OCI-LY7 (cell line): ENCODE data around the gene PRKCA. TPM values are rescaled to one million over a fixed set of nuclear protein-coding genes. Genes with fewer than 3 reads are reported as not detected.

Experiments
- BruUV-seq: library from RNA; stranded (reverse); fragments of 400-500 nt; replicated peaks from 2 replicates; lab custom pipeline; 2021; lab: Mats Ljungman, UMichigan
- CTCF ChIA-PET: fragments of 300-600 bp; sonication (Branson Sonifier 250); formaldehyde crosslinking; loops from one replicate; lab custom pipeline; 2022; ENCODE audit warnings: antibody characterized with exemption; ENCODE audit not compliant: unreplicated experiment; lab: Charles Lee
- POLR2A ChIA-PET: fragments of 300-600 bp; sonication (Branson Sonifier 250); formaldehyde crosslinking; loops from one replicate; lab custom pipeline; 2022; ENCODE audit warnings: antibody characterized with exemption; lab: Charles Lee
- DNase-seq: peaks from one replicate; pipeline ENCODE4 v3.0.0-alpha.2; 2015; ENCODE audit warnings: low spot score
- H2AFZ ChIP-seq: fragments of 200-600 bp; sonication (generic), shearing (Covaris generic); 2 replicates; pipeline ENCODE4 v1.6.1; 2014; ENCODE audit warnings: mild to moderate bottlenecking, antibody characterized with exemption, low read length, moderate library complexity
- H3K27ac ChIP-seq: fragments of 200-600 bp; sonication (generic); 2 replicates; pipeline ENCODE4 v1.5.1; 2014; ENCODE audit warnings: mixed run types, low read depth, mild to moderate bottlenecking, moderate library complexity, low read length, inconsistent platforms; ENCODE audit not compliant: poor library complexity, severe bottlenecking
- H3K36me3 ChIP-seq: fragments of 200-600 bp; sonication (generic); 2 replicates; pipeline ENCODE4 v1.6.1; 2014; ENCODE audit warnings: mild to moderate bottlenecking, antibody characterized with exemption, low read length, moderate library complexity, mixed read lengths; ENCODE audit not compliant: insufficient read depth
- H3K4me1 ChIP-seq: fragments of 200-600 bp; sonication (generic); 2 replicates; pipeline ENCODE4 v1.5.1; 2014; ENCODE audit warnings: mild to moderate bottlenecking, low read length; ENCODE audit not compliant: insufficient read depth, poor library complexity, severe bottlenecking
- H3K4me2 ChIP-seq: fragments of 200-600 bp; sonication (generic); 2 replicates; pipeline ENCODE4 v1.6.1; 2014; ENCODE audit warnings: mild to moderate bottlenecking, low read length
- H3K4me3 ChIP-seq: fragments of 200-600 bp; sonication (generic); 2 replicates; pipeline ENCODE4 v1.5.1; 2014; ENCODE audit warnings: mild to moderate bottlenecking, low read depth, low read length; ENCODE audit not compliant: poor library complexity, severe bottlenecking
- H3K79me2 ChIP-seq: fragments of 200-600 bp; sonication (generic); 2 replicates; pipeline ENCODE4 v1.6.1; 2016; ENCODE audit warnings: low read depth, mild to moderate bottlenecking, low read length, moderate library complexity, mixed read lengths; ENCODE audit not compliant: insufficient read depth
- H3K9me2 ChIP-seq: fragments of 200-600 bp; sonication (generic); 2 replicates; pipeline ENCODE4 v1.6.1; 2016; ENCODE audit warnings: mild to moderate bottlenecking, low read length, mixed read lengths; ENCODE audit not compliant: insufficient read depth
- H3K9me3 ChIP-seq: fragments of 200-600 bp; sonication (generic); 2 replicates; pipeline ENCODE4 v1.6.1; 2014; ENCODE audit warnings: mild to moderate bottlenecking, mixed run types, low read length, mixed read lengths
- H4K20me1 ChIP-seq: fragments of 200-600 bp; sonication (generic); 2 replicates; pipeline ENCODE4 v1.6.1; 2014; ENCODE audit warnings: mild to moderate bottlenecking, antibody characterized with exemption, low read length, moderate library complexity, mixed read lengths; ENCODE audit not compliant: insufficient read depth
- EZH2phosphoT487 ChIP-seq: fragments of 200-600 bp; sonication (generic); IDR thresholded peaks from 2 replicates; pipeline ENCODE4 v1.6.1; 2018; ENCODE audit warnings: low read depth, borderline replicate concordance, mild to moderate bottlenecking, mixed run types, antibody characterized with exemption, low read length, moderate library complexity, mixed read lengths
- intact Hi-C: fragments of 100-400 bp; cut with micrococcal nuclease; formaldehyde crosslinking; loops from one replicate; pipeline ENCODE4 v1.10.0; 2022; ENCODE audit not compliant: unreplicated experiment
- total RNA-seq, 2 experiments: library from RNA; depleted of rRNA in 1 of 2; stranded (reverse); fragments of >200 nt in 1 of 2; shearing (Covaris generic) in 1 of 2; gene quantifications; 2 replicates each; pipeline ENCODE4 v1.2.3, GENCODE V29; 2014 to 2022
- TF ChIP-seq, protein P1 (sequence below): fragments of 200-600 bp; sonication (generic); conservative IDR thresholded peaks from 2 replicates; pipeline ENCODE4 v1.5.1; 2014; ENCODE audit warnings: mild to moderate bottlenecking, antibody characterized with exemption, low read length, moderate library complexity, mixed read lengths

PRKCA gene
- total RNA-seq, 2 experiments from 2014 or later, result 6.6 to 32.1 TPM

DNA sequence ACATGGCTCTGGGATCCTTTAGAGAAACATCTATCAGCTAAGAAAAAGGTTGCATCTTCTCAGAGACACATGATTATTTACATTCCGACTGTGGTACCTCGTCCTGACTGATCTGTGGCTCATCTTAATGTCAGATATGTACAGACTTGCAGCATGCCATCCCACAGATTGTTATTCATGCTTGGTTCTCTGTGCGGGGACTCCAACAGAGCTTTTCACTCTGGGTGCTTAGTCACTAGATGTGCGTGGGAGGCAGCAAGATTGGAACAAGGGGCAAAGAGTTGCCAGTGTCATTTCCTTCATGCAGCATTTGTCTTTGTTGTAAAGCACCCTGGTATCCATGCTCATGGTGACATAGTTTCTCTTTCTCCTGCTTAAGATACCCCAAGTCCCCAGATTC, 353.4 kb downstream of the PRKCA start:
- Histone ChIP-seq H3K4me2 (no peak overlapping the region), H4K20me1 (no peaks in the 10 kb centered on the region), H2AFZ (no peak overlapping the region), H3K4me3 (no peak overlapping the region), H3K9me3 (no peaks in the 10 kb centered on the region), H3K9me2 (no peaks in the 10 kb centered on the region), H3K79me2 (no peaks in the 10 kb centered on the region), H3K27ac (no peak overlapping the region), H3K4me1 (no peaks in the 10 kb centered on the region), H3K36me3 (no peaks in the 10 kb centered on the region)
- TF ChIP-seq EZH2phosphoT487, result no peak
- TF ChIP-seq, protein P1, sequence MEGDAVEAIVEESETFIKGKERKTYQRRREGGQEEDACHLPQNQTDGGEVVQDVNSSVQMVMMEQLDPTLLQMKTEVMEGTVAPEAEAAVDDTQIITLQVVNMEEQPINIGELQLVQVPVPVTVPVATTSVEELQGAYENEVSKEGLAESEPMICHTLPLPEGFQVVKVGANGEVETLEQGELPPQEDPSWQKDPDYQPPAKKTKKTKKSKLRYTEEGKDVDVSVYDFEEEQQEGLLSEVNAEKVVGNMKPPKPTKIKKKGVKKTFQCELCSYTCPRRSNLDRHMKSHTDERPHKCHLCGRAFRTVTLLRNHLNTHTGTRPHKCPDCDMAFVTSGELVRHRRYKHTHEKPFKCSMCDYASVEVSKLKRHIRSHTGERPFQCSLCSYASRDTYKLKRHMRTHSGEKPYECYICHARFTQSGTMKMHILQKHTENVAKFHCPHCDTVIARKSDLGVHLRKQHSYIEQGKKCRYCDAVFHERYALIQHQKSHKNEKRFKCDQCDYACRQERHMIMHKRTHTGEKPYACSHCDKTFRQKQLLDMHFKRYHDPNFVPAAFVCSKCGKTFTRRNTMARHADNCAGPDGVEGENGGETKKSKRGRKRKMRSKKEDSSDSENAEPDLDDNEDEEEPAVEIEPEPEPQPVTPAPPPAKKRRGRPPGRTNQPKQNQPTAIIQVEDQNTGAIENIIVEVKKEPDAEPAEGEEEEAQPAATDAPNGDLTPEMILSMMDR, result no peak
- BruUV-seq, result no TSS peak
- ChIA-PET CTCF (no interaction called here), POLR2A (no interaction called here)
- DNase-seq, result no peak
- intact Hi-C loops, result no loop called here

DNA sequence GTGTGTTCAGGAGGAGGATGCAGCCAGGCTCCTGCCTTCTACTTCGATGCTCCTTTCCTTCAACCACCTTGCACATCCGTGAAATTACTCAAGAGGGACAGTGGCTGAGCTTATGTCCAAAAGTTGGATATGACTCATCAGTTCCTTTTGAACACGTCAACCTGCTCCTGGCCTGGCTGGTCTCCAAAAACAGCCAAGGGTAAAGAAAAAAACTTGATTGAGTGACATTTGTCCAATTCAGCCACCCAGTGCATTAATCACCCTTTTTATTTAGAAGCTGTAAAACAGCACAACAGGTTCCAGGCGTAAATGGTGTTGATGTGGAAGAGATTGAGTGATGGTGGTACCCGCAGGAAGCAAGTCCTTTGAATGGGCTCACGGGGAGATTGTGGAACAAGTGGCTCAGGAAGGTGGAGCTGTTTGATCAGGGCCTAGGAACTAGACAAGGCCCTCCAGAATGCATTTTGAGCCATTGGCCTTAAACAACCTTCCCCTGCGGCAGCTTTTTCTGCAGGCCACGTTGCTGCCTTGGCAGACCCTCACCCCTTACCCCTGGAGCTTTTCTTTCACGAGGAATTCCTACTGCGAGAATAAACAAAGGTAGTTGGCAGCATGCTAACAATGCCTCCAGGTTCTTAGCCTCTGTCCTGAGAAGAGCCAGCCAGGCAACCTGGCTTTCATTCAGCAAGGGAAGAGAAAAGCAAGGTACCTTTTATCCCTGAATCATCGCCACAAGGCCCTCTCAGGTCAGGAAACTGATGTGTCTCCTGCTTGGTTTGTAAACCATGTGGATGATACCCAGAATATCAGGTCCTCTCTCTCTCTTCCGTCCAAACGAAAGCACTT, 359.2 kb downstream of the PRKCA start:
- Histone ChIP-seq H3K4me3 (no peak overlapping the region), H3K9me3 (no peaks in the 10 kb centered on the region), H4K20me1 (no peaks in the 10 kb centered on the region), H3K79me2 (no peaks in the 10 kb centered on the region), H3K27ac (no peak overlapping the region), H3K9me2 (no peaks in the 10 kb centered on the region), H3K4me1 (peaks cover 2% of the 10 kb centered on the region), H3K4me2 (no peak overlapping the region), H2AFZ (no peak overlapping the region), H3K36me3 (no peaks in the 10 kb centered on the region)
- intact Hi-C loops, result no loop called here
- DNase-seq, result no peak
- TF ChIP-seq, protein P1, result no peak
- no peak for TF ChIP-seq EZH2phosphoT487
- POLR2A ChIA-PET, result no interaction called here
- CTCF ChIA-PET, result no interaction called here
- no TSS peak for BruUV-seq

DNA sequence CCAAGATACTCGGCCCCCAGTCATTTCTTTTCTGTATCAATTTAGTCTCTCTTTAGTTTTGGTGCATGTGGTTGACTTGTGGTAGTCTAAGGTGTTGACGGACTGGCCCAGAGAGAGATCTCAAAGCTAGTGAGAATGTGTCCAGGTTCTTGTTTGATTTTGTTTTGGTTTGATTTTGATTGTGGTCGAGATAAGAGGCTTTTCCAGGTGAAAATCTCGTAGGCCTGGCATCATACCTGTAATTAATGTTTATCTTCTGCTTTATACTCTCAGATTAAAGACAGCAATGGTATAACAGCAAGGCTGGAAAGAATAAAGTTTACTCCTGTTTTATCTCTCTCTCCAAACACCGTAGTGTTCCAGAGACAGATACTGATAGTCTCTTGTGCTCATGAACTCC, 360.1 kb downstream of the PRKCA start:
- no peak overlapping the region for H3K4me3 ChIP-seq
- no peaks in the 10 kb centered on the region for H4K20me1 ChIP-seq
- ChIA-PET POLR2A (interaction anchor here (0.6 kb wide), 1 partner anchor 8 kb away, joined by 5 read pairs; no protein-coding TSS in a partner anchor), CTCF (no interaction called here)
- intact Hi-C loops, result no loop called here
- H3K9me2 ChIP-seq, result no peaks in the 10 kb centered on the region
- H2AFZ ChIP-seq, result no peak overlapping the region
- no TSS peak for BruUV-seq
- no peak overlapping the region for H3K27ac ChIP-seq
- no peaks in the 10 kb centered on the region for H3K9me3 ChIP-seq
- no peaks in the 10 kb centered on the region for H3K79me2 ChIP-seq
- TF ChIP-seq, protein P1, result no peak
- no peak overlapping the region for H3K4me2 ChIP-seq
- H3K36me3 ChIP-seq, result no peaks in the 10 kb centered on the region
- peaks cover 2% of the 10 kb centered on the region for H3K4me1 ChIP-seq
- DNase-seq, result no peak
